Thoracic aorta (tissue), 2 donors: ENCODE measurements around the gene LORICRIN. TPM values are rescaled to one million over a fixed set of nuclear protein-coding genes. Genes with fewer than 3 reads are reported as not detected.
A peak's percentile ranks its signal among the peaks of the same experiment; 100 is the strongest.

Experiments used
- ATAC-seq: fragments of 150-250 bp; one replicate; pipeline ENCODE4 v1.8.0; 2017; ENCODE audit warnings: low read depth; ENCODE audit not compliant: insufficient number of reproducible peaks, low FRiP score
- DNase-seq: peaks from one replicate; pipeline ENCODE4 v3.0.0-alpha.2; 2020; ENCODE audit warnings: low spot score
- H3K27ac ChIP-seq, 2 donors: fragments of 200-600 bp; sonication (generic); 1 replicate in 1 of 2; 2 replicates in 1 of 2; pipeline ENCODE4 v1.5.1; 2016; ENCODE audit warnings: mild to moderate bottlenecking in 2 of 2, moderate library complexity in 2 of 2
- H3K27me3 ChIP-seq: fragments of 200-600 bp; sonication (generic); replicated peaks from 2 replicates; pipeline ENCODE4 v1.6.0; 2016; ENCODE audit warnings: mild to moderate bottlenecking; ENCODE audit not compliant: insufficient read depth
- H3K36me3 ChIP-seq: fragments of 200-600 bp; sonication (generic); one replicate; pipeline ENCODE4 v1.5.1; 2016
- H3K4me1 ChIP-seq, 2 donors: fragments of 200-600 bp; sonication (generic); 1 replicate in 1 of 2; 2 replicates in 1 of 2; pipeline versions ENCODE4 v1.5.1 to v1.6.0; 2016; ENCODE audit warnings: low read depth in 2 of 2, mild to moderate bottlenecking in 1 of 2; ENCODE audit not compliant: control insufficient read depth in 1 of 2
- H3K4me3 ChIP-seq: fragments of 200-600 bp; sonication (generic); 2 replicates; pipeline ENCODE4 v1.5.1; 2016; ENCODE audit warnings: mild to moderate bottlenecking
- H3K9me3 ChIP-seq: fragments of 200-600 bp; sonication (generic); 2 replicates; pipeline ENCODE4 v1.5.1; 2016
- CTCF ChIP-seq: fragments of 200-600 bp; sonication (generic); IDR thresholded peaks from one replicate; pipeline ENCODE4 v1.5.1; 2019; ENCODE audit warnings: antibody characterized with exemption
- total RNA-seq, 2 donors: library from RNA; depleted of rRNA; stranded (reverse); fragments of >200 nt; gene quantifications; one replicate each; pipeline versions ENCODE4 v1.1.0 to v1.2.3, GENCODE V29; 2016

LORICRIN gene
- total RNA-seq, 2 donors from 2014 or later = not detected

- no peaks in the 10 kb centered on the region for H3K27me3 ChIP-seq
- DNase-seq = no peak
- H3K9me3 ChIP-seq = no peaks in the 10 kb centered on the region
- no peaks in the 10 kb centered on the region for H3K4me1 ChIP-seq
- no peaks in the 10 kb centered on the region for H3K36me3 ChIP-seq
- no peak overlapping the region for H3K27ac ChIP-seq
- H3K4me3 ChIP-seq = no peak overlapping the region
- no peak for ATAC-seq
- no peak for TF ChIP-seq CTCF
These were observed 6.4 kb upstream of the LORICRIN start for GRCh38 chr1:153253076-153253475.

- TF ChIP-seq CTCF = no peak
- no peaks in the 10 kb centered on the region for H3K27me3 ChIP-seq
- H3K9me3 ChIP-seq = no peaks in the 10 kb centered on the region
- no peaks in the 10 kb centered on the region for H3K36me3 ChIP-seq
- ATAC-seq (no peak), DNase-seq (no peak)
- H3K4me1 ChIP-seq = no peaks in the 10 kb centered on the region
- no peak overlapping the region for H3K27ac ChIP-seq
- no peak overlapping the region for H3K4me3 ChIP-seq
These were observed 5.8 kb upstream of the LORICRIN start for GRCh38 chr1:153253693-153254092.

- TF ChIP-seq CTCF = no peak
- Histone ChIP-seq H3K36me3 (no peaks in the 10 kb centered on the region), H3K27ac (no peak overlapping the region), H3K9me3 (no peaks in the 10 kb centered on the region), H3K4me3 (peak overlapping the region; percentile 71), H3K27me3 (peaks cover 15% of the 10 kb centered on the region), H3K4me1 (peaks cover 0 to 11% of the 10 kb centered on the region in 2 donors)
- no peak for ATAC-seq
- no peak for DNase-seq
These were observed 1.2 kb downstream of the LORICRIN start for GRCh38 chr1:153260585-153261280.

- no peak for ATAC-seq
- Histone ChIP-seq H3K9me3 (no peaks in the 10 kb centered on the region), H3K27ac (no peak overlapping the region), H3K4me3 (peak overlapping the region; percentile 71), H3K4me1 (peaks cover 0 to 11% of the 10 kb centered on the region in 2 donors), H3K27me3 (peaks cover 15% of the 10 kb centered on the region), H3K36me3 (no peaks in the 10 kb centered on the region)
- DNase-seq = no peak
- no peak for TF ChIP-seq CTCF
These were observed 2.0 kb downstream of the LORICRIN start for GRCh38 chr1:153261281-153262069.

- ATAC-seq = no peak
These were observed 2.5 kb downstream of the LORICRIN start for GRCh38 chr1:153262070-153262366.

More at GRCh38 chr1:153262070-153262366, 2.5 kb downstream of the LORICRIN start:
- peaks cover 0 to 11% of the 10 kb centered on the region in 2 donors for H3K4me1 ChIP-seq
- no peaks in the 10 kb centered on the region for H3K36me3 ChIP-seq
- peaks cover 15% of the 10 kb centered on the region for H3K27me3 ChIP-seq
- no peaks in the 10 kb centered on the region for H3K9me3 ChIP-seq
- DNase-seq = no peak
- H3K4me3 ChIP-seq = peak overlapping the region; percentile 71
- no peak for TF ChIP-seq CTCF
- H3K27ac ChIP-seq = no peak overlapping the region
